T-helper 2 cell treated with Interferon-gamma antibody and Interleukin-4, amounts not matched to agents 100 ng/mL and 5 ng/mL, for 36 hours (primary cell): Measurements from ENCODE around the gene PRRC2A. TPM values are rescaled to one million over a fixed set of nuclear protein-coding genes. Genes with fewer than 3 reads are reported as not detected.

Experiments used
- intact Hi-C: fragments of 100-400 bp; cut with micrococcal nuclease; formaldehyde crosslinking; loops from one replicate; pipeline ENCODE4 v1.15.1; 2023
- total RNA-seq: library from RNA; stranded (reverse); gene quantifications from 2 replicates; pipeline ENCODE4 v1.2.3, GENCODE V29; 2022

PRRC2A gene
- total RNA-seq, 1 donor from 2014 or later: 240 TPM

DNA sequence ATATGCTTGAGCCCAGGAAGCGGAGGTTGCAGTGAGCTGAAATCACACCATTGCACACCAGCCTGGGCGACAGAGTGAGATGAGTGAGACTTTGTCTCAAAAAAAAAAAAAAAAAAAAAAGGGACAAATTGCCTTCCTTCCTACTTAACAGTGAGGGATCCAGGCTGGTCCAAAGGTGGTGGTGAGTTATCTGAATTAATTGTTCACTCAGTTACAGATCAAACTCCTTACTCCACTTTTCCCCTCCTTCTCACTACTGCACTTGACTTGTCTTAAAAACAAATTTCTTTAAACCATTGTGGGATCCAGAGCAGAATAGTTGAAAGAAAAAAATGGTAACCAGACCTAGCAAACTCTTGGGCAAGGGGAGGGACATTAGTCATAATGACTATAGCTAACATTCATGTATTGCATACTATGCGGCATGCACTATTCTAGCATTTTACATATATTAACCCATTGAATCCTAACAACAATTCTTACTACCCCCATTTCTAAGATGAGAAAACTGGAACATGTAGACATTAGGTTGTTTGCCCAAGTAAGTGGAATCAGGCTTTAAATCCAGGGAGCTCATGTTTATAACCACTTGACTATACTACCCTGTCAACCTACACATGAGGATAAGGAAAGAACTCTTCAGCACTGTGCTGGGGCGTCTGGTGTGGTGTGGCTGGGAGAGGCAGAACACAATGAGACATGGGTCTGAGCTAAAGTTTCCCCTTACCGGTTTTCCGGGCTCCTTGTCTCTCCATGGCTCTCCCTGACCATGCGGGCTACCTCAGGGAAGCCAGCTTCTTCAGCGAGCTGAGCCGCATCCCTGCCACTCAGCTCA lies 42.8 kb downstream of the PRRC2A start:
- intact Hi-C loops: loop anchor here (10.0 kb wide), 1 partner anchor 511 kb away; the partner anchor contains the start of genes AGPAT1 and RNF5

DNA sequence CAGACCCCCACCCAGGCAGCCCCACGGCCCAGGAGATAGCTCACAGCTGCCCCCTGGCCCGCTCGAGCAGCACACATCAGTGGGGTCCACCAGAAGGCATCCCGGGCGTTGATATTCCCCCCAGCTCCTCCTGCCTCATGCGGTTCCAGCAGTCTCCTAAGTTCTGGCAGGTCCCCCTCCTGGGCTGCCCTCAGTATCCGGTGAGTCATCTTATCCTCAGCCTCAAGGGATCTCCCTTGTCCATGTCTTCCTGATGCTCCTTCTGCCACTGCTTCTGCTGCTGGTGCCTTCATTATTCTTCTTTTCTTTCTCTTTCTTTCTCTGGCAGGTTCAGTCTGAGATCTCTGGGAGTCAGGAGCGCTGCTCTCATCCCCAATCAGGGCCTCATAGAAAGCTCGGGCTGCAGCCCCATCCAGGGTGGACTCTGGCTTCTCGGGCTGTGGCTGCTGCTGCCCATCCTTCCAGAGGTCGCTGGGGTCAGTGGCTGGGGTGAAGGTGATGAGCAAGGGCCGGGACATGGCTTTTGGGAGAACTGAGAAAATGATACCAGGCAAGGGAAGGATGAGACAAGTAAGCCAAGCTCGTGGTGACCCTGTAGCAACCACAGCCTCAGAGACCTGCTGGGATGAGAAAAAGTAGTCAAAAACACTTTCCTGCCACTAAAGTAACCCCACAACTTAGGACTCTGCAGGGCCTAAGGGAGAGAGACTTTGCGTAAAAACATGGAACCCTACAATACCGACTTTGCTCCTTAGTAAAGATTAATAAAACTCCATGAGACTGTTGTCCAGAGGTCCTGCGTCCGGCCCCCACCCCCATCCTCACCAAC lies 43.7 kb downstream of the PRRC2A start:
- intact Hi-C loops: loop anchor here (2.0 to 10.0 kb wide), 2 partner anchors 117 to 511 kb away; partner anchors contain the start of genes AGPAT1, ATP6V1G2, NFKBIL1 and RNF5

DNA sequence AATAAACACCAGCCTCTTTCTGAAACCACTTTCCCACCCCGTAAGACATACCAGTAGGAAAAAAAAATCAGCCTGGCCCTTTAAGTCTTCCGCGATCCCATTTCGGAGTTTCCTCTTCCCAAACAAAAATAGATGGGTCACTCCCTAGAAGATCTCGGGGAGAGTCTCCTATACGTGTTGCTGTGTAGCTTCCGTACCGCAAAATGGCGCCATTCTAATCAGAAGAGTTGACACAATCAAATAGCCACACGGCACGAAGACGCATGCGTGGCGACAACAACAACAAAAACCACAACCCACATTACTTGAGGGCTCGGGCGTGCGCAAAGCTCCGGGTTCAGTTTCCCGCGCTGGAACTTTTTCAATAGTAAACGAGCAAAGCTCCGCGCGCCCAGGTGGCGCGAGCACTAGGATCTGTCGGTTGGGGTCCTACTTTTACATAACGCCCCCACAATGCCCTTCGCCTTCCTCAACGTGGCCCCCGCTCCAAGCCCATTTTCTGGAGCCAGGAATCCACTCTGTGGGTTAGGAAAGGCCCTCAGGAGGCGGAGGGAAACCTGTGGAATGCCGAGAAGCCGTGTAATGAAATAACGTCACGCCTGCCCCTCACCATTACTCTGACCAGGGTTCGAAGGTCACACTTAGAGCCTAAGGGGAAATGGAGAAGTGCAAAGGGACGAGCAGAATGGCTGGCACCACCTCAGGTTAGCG lies 44.4 kb downstream of the PRRC2A start, which contains the start of gene GPANK1:
Gene GPANK1, minus strand, starts transcription at position 208 of the 711 bp plus-strand sequence. CDS start 519 bp downstream, outside the sequence.
- intact Hi-C loops: loop anchor here (1.0 to 10.0 kb wide), 11 partner anchors 13 to 510 kb away; partner anchors contain the start of genes AGPAT1, ATP6V1G2, BAG6 and NELFE

DNA sequence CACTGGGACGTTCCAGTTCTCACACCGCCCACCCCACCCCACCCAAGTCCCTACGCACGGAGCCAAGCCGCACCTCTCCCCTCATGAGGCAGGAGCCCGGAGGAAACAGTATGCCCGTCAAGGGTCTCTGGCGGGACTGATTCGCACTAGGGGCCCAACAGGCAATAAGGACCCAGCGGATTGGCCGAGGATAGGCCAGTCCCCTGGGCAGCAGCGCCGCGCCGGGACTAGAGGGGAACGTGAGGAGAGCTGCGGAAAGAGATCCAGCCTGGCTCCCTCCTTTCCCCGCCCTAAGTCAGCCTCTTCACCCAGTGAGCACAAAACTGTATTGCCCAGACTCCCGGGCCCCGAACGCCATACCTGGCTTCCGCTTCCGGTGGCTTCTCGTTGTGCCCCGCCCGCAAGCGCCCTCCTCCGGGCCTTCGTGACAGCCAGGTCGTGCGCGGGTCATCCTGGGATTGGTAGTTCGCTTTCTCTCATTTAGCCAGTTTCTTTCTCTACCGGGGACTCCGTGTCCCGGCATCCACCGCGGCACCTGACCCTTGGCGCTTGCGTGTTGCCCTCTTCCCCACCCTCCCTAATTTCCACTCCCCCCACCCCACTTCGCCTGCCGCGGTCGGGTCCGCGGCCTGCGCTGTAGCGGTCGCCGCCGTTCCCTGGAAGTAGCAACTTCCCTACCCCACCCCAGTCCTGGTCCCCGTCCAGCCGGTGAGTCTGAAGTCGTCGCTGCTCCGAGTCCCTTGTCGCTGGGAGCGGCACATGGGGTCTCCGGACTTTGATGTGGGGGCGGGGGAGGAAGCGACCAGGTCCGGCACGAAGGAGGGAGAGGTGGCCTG lies 45.2 kb downstream of the PRRC2A start, which contains the start of gene CSNK2B:
Gene CSNK2B, plus strand, starts transcription at position 580 of the 836 bp plus-strand sequence. CDS start 752 bp downstream, outside the sequence.
- intact Hi-C loops: loop anchor here (1.0 to 10.0 kb wide), 11 partner anchors 13 to 509 kb away; partner anchors contain the start of genes AGPAT1, ATP6V1G2, BAG6 and NELFE

DNA sequence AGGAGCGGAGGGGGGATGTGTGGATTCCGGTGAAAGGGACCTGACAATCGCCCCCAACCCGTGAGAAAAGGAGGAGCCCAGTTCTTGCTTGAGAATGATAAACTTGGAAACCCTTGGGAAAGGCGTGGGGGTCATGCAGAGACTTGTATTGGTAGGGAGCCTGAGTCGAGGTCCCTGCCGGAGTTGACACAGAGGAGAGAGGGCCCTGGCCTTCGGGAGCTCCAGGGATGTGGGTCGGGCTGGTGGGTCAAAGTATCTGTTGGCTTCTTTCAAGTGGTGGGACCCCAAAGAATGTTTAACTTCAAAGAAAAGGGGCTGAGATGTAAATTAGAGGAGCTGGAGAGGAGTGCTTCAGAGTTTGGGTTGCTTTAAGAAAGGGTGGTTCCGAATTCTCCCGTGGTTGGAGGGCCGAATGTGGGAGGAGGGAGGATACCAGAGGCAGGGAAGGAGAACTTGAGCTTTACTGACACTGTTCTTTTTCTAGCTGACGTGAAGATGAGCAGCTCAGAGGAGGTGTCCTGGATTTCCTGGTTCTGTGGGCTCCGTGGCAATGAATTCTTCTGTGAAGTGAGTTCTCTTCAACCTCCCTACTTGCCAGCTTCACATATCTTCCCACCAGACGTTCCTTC lies 45.9 kb downstream of the PRRC2A start:
- intact Hi-C loops: loop anchor here (5.0 to 10.0 kb wide), 3 partner anchors 131 to 508 kb away; partner anchors contain the start of genes AGPAT1, NELFE, RNF5 and SKIC2

DNA sequence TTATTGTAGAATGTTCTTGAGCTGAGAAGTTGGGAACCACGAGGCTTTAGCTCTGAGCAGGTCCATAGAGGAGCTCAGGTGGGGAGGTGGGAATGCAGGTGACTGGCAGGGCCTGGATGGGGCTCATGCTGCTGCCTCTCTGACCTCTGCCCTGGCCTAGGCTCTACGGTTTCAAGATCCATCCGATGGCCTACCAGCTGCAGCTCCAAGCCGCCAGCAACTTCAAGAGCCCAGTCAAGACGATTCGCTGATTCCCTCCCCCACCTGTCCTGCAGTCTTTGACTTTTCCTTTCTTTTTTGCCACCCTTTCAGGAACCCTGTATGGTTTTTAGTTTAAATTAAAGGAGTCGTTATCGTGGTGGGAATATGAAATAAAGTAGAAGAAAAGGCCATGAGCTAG lies 49.2 kb downstream of the PRRC2A start, which contains the start of gene LY6G5B:
Gene LY6G5B, plus strand, starts transcription at position 301 of the 400 bp plus-strand sequence. CDS start 975 bp downstream, outside the sequence.
- intact Hi-C loops: loop anchor here (5.0 to 10.0 kb wide), 3 partner anchors 128 to 505 kb away; partner anchors contain the start of genes AGPAT1, NELFE, RNF5 and SKIC2

GRCh38 chr6:31676322-31676903 lies 55.9 kb downstream of the PRRC2A start:
- intact Hi-C loops: loop anchor here (2.0 kb wide), 1 partner anchor 26 kb away; the partner anchor contains the start of gene ABHD16A

- intact Hi-C loops: loop anchor here (2.0 kb wide), 1 partner anchor 26 kb away; the partner anchor contains the start of gene ABHD16A
Observed at GRCh38 chr6:31676904-31677303, 56.4 kb downstream of the PRRC2A start.

DNA sequence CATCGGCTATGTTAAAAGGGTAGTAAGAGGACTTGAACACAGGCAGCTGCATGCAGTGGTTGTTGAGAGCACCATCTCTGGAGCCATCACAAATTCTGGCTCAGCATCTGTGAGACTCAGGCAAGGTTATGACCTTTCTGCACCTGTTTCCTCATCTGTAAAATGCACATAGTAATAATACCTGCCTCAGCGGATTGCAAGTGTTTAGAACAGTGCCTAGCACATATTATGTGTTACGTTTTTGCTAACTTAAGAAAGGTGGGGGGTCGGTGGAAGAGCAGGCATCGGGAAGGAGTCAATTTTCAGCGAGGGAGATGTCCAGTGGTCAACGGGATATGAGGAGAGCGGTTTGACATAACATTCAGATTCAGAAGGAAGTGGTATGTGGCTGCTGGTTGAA lies 57.4 kb downstream of the PRRC2A start:
- intact Hi-C loops: loop anchor here (2.0 kb wide), 1 partner anchor 25 kb away; the partner anchor contains the start of gene ABHD16A

DNA sequence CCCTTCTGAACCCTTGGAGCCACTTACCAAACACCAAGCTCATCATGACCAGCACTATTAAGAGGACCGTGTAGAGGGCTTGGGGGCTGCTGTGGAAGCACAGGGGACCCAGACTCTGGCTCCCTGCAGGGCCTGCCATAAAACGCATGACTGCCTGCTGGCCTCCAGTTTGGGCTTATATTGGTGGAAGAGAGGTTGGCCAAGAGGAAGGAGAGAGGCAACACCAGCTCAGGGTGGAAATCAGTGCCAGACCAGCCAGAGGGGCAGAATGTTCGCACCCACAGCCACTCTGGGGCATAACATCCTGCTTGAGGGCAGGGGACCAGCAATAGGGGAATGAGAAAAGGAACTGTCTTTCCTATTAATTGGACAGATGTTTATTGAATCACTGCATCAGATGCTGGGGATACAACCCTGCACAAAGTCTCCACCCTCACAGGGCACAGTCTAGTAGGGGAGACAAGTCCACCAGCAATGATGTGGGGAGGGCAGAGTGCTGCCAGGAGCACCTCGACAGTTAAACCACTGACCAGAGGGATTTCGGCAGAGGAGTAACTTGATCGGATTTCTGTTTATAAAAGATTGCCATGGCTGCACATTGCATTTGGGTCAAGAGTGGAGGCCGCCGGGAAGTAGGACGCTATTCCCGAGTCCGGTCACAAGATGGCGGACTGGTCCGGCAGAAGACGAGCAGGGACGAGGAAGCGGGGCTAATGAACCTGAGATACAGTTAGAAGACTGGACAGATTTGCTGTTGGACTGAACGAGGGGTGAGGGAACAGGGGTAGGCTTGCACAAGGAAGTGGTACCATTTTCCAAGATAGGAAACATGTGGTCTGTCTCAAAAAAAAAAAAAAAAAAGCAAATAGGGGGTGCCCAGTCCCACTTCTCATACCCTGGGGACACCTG lies 60.0 kb downstream of the PRRC2A start, which contains the start of gene LY6G5C:
Gene LY6G5C, minus strand, starts transcription at position 842 of the 909 bp plus-strand sequence. Its CDS starts 694 bp downstream, at position 148.
- intact Hi-C loops: loop anchor here (2.0 kb wide), 2 partner anchors 48 to 150 kb away; partner anchors contain the start of gene DDAH2

GRCh38 chr6:31681135-31681671 lies 60.7 kb downstream of the PRRC2A start:
- intact Hi-C loops: loop anchor here (2.0 kb wide), 2 partner anchors 48 to 150 kb away; partner anchors contain the start of gene DDAH2

DNA sequence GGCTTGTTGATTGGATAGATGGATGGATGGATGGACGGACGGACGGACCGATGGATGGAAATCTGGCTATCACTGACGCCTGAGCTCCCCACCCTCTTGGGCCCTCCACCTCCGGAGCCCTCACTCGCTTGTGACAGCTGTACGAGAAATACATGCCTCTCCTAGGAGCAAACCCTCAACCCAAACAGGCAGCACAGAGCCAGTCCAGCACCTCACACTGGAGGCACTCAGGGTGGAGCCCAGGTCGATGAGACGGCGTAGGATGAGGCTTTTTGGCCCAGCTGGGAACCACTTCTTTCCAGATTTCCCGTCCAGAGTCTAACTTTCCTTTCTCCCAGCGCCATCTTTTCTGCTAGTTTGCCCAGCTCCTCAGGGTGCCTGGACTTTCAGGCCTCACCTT lies 63.1 kb downstream of the PRRC2A start:
- intact Hi-C loops: no loop called here

DNA sequence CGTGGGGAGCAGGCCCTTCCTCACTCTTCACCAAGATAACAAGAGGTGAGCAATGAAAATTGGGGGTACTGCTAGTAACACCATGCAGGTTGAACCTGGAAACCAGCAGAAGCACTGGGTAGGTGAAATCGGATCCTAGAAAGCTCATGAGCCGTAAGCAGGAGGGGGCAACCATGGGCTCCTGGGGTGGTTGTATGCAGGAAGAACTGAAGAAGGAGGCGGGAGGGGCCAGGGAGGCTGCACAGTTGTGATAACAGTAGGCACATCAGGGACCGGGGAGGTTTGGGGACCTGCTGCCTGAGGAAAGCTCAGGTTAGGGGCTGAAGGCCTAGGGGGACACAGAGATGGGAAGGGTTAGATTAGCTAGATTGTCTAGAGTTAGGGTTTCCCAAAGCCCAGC lies 66.0 kb downstream of the PRRC2A start:
- intact Hi-C loops: no loop called here

DNA sequence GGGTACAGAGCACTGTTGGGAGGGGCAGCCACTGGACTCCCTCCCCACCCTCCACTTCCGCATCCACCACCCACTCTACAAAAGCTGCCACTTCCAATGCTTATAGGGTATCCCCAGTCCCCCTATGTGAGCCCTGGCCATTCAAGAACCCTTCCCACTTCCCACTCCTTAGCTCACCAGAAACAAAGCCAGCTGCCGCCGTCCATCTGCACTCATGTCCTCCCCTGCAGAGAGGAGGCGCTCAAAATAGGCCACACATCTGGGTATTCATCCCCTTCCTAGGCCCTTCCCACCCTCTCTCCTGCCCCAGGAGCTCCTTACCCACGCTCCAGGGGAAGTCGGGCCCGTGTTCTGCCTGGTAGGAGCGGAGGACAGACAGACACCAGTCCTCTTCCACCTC lies 66.8 kb downstream of the PRRC2A start:
- intact Hi-C loops: no loop called here
